ENCODE measurements around the gene ZMIZ1.

Gene ZMIZ1

DNA sequence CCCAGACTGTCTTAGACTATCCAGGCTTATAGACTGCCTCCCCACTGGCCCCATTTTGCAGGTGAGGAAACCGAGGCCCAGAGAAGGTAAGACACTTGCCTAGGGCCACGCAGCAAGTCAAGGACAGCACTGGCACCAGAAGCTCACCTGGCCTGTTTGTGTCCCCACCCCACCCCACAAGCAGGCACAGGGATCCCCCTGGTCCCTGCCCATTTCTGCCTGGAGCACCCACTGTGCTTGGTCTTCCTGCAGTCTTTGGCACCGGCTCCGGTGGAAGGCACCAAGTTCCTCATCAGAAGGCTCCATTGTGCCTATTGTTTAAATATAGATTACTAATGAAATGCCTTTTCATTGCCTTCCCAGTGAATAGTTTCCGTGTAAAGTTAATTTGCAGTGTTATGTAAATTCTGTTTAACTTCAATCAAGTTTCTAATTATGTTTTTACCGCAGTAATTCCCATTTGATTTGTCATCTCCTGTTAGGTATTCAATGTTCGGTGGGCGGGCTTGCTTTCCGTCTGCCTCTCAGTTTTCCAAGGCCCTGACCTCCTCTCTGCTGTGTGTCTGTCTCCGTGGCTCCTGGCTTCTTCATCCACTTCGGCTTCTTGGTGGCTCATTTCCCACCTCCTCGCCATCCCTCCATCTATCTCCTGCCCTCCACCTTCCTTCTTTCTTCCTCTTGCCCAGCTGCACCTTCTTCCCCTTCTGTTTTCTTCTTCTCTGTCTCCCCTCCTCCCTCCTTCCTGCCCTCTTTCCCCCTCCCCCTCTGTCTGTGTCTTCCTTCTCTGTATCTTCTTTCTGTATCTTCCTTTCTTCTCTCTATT lies 75.8 kb downstream of the ZMIZ1 start:
- H3K9me3 Mint-ChIP-seq: no peaks in the 10 kb centered on the region
- H3K4me1 Mint-ChIP-seq: peaks cover 36 to 59% of the 10 kb centered on the region in 2 donors
- no peak overlapping the region for H3K4me3 Mint-ChIP-seq
- no peak for DNase-seq
- peaks cover 14 to 25% of the 10 kb centered on the region in 2 donors for H3K27me3 Mint-ChIP-seq
- no peak overlapping the region for H3K27ac Mint-ChIP-seq
- no peak for ATAC-seq (replicated peaks)
- peaks cover 11 to 17% of the 10 kb centered on the region in 2 donors for H3K36me3 Mint-ChIP-seq

DNA sequence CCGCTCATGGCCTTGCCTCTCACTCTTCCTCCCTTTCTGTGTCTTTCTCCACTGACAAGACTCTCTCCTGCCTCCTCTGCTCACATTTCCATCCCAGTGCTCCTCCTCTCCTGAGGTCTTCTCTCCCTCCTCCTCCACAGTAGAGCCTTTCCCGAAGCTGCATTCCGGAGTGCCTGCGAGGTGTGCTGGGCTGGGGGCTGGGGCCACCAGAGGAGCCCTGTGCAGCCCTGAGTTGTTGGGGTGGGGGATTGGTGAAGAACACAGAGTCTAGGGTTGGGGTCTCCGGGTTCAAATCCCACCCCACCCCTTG lies 76.4 kb downstream of the ZMIZ1 start:
- H3K9me3 Mint-ChIP-seq: no peaks in the 10 kb centered on the region
- H3K4me1 Mint-ChIP-seq: peaks cover 37 to 61% of the 10 kb centered on the region in 2 donors
- H3K27ac Mint-ChIP-seq: no peak overlapping the region
- H3K4me3 Mint-ChIP-seq: no peak overlapping the region
- peaks cover 10 to 17% of the 10 kb centered on the region in 2 donors for H3K36me3 Mint-ChIP-seq
- ATAC-seq (replicated peaks) (no peak), DNase-seq (no peak)
- H3K27me3 Mint-ChIP-seq: peaks cover 14 to 22% of the 10 kb centered on the region in 2 donors

DNA sequence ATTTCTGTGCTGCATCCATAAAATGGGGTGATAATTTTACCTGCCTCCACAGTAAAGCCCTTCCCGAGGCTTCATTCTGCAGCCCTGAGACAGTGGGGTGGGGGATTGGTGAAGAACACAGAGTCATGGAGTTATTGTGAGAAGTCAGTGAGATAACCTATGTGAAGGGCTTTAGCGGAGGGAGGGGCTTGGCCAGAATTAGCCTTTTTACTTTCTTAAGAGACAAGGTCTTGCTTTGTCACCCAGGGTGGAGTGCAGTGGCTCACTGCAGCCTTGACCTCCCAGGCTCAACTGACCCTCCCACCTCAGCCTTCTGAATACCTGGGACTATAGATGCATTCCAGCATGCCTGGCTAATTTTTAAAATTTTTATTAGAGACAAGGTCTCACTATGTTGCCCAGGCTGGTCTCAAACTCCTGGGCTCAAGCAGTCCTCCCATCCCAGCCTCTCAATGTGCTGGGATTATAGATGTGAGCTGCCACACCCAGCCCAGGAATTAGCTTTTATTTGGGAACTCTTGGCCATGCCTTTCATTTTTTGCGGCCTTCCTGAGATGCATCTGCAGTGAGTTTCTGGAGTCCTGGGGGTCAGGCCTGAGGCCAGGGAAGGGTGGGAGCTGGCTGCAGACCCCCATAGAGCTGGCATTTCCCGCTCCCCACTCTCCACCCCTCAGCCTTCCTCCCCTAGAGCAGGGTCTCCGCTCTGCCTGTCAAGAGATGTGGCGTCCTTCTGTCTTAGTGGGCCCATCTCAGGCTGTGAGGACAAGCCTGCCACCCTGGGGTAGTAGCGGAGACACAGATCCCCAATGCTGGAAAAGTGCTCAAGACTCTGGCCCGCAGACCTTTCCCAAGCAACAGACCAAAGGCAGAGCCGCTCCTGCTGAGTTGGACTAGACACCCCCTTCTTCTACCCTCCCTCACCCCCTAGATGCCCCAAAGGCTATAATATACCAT lies 77.0 kb downstream of the ZMIZ1 start:
- Mint-ChIP-seq H3K9me3 (no peaks in the 10 kb centered on the region), H3K27ac (peak overlapping the region; percentile 33), H3K4me1 (peaks cover 38 to 62% of the 10 kb centered on the region in 2 donors), H3K36me3 (peaks cover 7 to 11% of the 10 kb centered on the region in 2 donors), H3K4me3 (no peak overlapping the region), H3K27me3 (peaks cover 8 to 16% of the 10 kb centered on the region in 2 donors)
- DNase-seq (no peak), ATAC-seq (replicated peaks) (no peak)

DNA sequence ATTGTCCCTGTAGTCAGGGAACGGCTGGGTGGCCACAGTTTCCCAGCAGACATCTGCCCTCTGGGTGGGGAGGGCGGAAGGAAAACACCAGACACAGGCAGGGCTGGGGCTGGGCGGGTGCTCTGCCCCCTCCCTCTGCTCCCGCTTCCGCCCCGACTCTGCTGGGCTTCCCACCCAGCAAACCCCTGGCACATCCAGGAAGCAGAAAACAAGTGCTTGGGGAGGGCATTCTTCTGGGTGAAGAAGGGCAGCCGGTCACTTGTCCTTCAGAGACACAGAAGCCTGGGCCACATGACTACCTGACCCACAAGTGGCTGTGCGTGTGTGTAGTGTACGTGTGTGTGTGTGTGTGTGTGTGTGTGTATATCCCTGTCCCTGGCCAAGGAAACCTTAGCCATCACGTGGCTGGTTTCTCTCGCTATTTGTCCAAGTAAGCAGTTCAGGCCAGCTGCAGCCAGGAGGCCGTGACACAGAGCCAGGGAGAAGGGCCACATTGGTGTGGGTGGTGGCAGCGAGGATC lies 77.9 kb downstream of the ZMIZ1 start:
- peaks cover 38 to 62% of the 10 kb centered on the region in 2 donors for H3K4me1 Mint-ChIP-seq
- peaks cover 6 to 15% of the 10 kb centered on the region in 2 donors for H3K27me3 Mint-ChIP-seq
- H3K4me3 Mint-ChIP-seq: no peak overlapping the region
- no peaks in the 10 kb centered on the region for H3K9me3 Mint-ChIP-seq
- DNase-seq: no peak
- peaks cover 5 to 7% of the 10 kb centered on the region in 2 donors for H3K36me3 Mint-ChIP-seq
- peak in 1 of 2 donors; percentile 14 for ATAC-seq (replicated peaks)
- peak overlapping the region; percentile 33 for H3K27ac Mint-ChIP-seq

DNA sequence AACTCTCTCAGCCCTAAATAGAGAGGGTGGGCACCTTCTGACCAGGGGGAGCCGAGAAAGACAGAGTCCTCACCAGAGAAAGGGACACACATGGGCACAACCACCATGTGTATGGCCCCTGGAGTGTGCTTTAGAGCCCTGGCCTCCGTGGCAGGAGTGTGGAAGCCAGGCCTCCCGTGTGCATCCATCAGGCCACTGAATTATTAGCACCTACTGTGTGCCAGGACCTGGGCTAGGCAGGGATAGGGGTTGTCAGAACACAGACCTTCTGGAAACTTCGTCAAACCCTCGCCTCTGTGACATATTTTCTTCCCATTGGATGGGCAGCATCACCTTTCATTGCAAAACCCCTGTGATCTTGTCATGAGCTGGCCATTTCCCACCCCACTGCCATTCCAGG lies 78.5 kb downstream of the ZMIZ1 start:
- Mint-ChIP-seq H3K27me3 (peaks cover 0 to 9% of the 10 kb centered on the region in 2 donors), H3K27ac (no peak overlapping the region), H3K9me3 (no peaks in the 10 kb centered on the region), H3K4me1 (peaks cover 35 to 62% of the 10 kb centered on the region in 2 donors), H3K36me3 (peaks cover 0 to under 1% of the 10 kb centered on the region in 2 donors), H3K4me3 (no peak overlapping the region)
- DNase-seq: no peak
- no peak for ATAC-seq (replicated peaks)

DNA sequence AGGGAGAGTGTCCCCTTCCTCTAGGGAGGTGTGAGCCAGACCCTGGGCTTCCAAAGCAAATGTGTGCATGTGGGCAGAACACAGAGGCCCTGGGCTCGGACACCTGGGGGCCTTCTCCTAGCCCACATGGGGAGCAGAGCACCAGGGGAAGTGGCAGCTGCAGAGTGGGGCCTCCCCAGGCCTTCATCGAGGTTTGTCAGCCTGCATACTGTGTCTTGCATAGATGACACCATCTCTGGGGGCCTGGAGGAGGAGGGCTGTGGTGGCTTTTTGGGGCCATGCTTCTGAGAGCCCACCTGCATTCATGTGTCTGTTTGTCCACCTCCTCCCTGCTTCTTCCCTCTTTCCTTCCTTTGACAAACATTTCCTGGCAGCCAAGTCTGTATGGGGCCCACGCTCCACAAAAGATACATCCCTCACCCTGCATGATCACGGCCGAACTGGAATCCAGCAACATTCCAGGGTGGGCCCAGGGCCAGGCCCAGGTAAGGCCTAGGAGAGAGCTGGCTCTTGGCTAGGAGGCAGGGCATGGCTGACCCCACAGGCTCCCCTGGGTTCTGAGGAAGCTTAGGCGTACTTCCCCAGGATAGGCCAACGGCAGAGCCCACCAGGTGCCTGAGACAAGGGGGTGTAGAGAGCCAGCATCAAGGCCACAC lies 79.2 kb downstream of the ZMIZ1 start:
- Mint-ChIP-seq H3K4me1 (peaks cover 35 to 62% of the 10 kb centered on the region in 2 donors), H3K4me3 (no peak overlapping the region), H3K27ac (peak overlapping the region; percentile 20), H3K9me3 (no peaks in the 10 kb centered on the region), H3K27me3 (peaks cover 0 to 7% of the 10 kb centered on the region in 2 donors), H3K36me3 (no peaks in the 10 kb centered on the region)
- ATAC-seq (replicated peaks) (peak; percentile 56 to 64), DNase-seq (no peak)

DNA sequence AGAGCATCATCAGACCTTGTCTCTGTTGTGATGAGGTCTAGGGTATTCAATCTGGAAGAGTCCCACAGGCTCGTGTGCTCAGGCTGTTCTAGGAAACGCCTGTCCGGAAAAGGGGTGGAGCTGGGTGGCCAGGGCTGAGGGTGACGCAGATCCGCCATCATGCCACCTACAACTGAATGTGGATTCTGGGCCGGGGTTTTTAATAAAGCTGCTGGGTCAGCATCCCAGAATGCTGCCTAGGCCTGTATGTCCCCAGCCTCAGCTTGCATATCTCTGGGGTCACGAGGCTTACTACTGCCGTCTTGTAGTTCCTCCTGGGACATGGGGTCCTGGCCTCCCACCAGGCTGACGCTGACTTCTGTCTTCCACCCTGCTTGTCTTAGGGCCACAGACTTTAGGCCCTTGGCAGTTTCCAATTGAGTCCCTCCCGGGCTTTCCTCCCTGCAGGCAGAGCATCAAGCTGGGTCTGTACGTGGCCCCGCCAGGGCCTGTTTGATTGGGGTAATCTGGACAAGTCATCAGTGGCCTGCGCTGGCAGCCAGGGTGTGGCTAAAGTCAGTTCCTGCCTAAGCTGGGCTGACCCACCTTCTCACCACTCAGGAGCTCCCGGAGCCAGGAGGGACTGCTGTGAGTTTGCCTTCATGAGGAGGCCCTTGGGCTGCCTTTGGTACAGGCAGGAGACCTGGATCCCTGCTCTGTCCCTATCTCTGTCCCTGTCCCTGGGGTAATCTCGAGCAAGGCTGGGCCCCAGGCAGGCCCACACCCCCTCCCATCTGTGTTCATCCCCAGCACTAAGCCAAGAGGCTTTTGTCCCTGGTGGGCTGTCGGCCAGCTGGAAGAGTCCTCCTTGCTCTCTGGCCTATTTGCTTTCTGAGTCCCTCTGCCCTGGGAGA lies 79.9 kb downstream of the ZMIZ1 start:
- no peaks in the 10 kb centered on the region for H3K9me3 Mint-ChIP-seq
- DNase-seq: no peak
- peak in 1 of 2 donors; percentile 4 for ATAC-seq (replicated peaks)
- H3K4me1 Mint-ChIP-seq: peaks cover 35 to 62% of the 10 kb centered on the region in 2 donors
- H3K27ac Mint-ChIP-seq: peak overlapping the region; percentile 68
- H3K36me3 Mint-ChIP-seq: no peaks in the 10 kb centered on the region
- no peaks in the 10 kb centered on the region for H3K27me3 Mint-ChIP-seq
- no peak overlapping the region for H3K4me3 Mint-ChIP-seq

DNA sequence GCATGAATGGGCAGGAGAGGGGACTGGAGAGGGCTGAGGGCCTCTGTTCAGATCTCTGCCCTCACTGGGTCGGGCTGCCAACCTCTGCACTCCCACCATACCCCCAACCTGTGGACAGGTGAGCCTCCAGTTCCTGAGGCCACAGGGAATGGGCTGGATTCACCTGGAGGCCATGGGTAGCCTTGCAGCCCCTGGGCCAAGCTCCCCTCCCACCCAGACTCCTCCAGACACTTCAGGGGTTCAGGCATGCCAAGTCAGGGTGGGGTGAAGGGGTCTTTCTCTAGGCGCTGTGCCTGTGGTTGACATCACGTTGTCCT lies 80.5 kb downstream of the ZMIZ1 start:
- Mint-ChIP-seq H3K4me3 (no peak overlapping the region), H3K4me1 (peaks cover 35 to 60% of the 10 kb centered on the region in 2 donors), H3K36me3 (no peaks in the 10 kb centered on the region), H3K9me3 (no peaks in the 10 kb centered on the region), H3K27me3 (no peaks in the 10 kb centered on the region), H3K27ac (no peak overlapping the region)
- ATAC-seq (replicated peaks): no peak
- DNase-seq: no peak

DNA sequence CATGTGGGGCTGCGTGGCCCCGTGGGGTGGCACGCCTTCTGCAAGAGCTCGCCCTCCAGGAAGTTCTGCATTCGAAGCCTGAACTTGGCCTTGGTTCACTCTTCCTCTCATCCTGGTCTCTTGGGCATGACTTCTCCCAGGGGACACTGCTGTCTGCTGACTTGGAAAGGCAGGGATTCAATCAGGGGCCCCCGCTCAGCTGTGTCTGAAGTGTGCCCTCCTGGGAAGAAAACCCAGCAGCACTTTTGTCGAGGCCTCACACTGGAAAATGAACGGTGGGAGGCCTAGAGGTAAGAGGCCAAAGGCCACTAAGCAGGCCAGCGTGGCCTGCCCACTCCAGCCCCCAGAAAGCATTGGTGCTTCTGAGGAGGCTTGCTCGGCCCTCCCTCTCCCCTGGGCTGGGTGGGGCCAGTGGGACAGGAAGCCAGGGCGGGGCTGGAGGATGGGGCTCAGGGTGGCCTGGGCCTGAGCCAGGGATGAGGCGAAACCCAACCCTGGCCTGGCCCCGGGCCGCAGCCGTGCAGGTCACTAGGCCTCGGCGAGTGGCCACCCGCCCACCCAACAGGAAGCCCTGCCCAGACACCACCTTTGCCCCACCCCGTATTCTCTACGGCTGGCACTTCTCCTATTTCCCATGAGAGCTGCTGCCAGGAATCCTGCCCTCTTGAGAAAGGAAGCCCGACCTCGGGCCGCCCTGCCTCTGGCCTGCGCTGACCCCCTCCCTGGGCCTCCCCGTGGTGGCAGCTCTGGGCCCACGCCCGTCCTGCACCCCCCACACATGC lies 81.1 kb downstream of the ZMIZ1 start:
- H3K4me1 Mint-ChIP-seq: peaks cover 32 to 55% of the 10 kb centered on the region in 2 donors

DNA sequence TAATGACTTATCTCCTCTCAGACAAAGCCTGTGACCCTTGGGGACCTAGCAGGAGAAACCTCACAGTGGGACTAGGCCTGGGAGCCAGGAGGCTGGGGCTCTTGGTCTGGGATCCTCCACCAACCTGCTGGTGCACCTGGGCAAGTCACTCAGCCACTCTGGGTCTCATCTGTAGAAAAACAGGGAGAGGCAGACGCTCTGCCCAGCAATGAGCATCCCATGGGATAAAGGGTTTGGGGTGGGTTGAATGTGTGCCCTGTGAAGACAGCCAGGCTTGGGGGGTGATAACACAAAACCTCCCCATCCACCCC lies 81.6 kb downstream of the ZMIZ1 start:
- DNase-seq (no peak), ATAC-seq (replicated peaks) (no peak)
- Mint-ChIP-seq H3K4me3 (peak overlapping the region in 1 of 2 donors; percentile 28), H3K4me1 (peaks cover 28 to 49% of the 10 kb centered on the region in 2 donors), H3K36me3 (no peaks in the 10 kb centered on the region), H3K27me3 (no peaks in the 10 kb centered on the region), H3K27ac (peak overlapping the region; percentile 33), H3K9me3 (no peaks in the 10 kb centered on the region)

More for the DNA sequence above, 81.1 kb downstream of the ZMIZ1 start:
- Mint-ChIP-seq H3K9me3 (no peaks in the 10 kb centered on the region), H3K27ac (peak overlapping the region; percentile 33), H3K27me3 (no peaks in the 10 kb centered on the region), H3K4me3 (peak overlapping the region in 1 of 2 donors; percentile 28), H3K36me3 (no peaks in the 10 kb centered on the region)
- DNase-seq (no peak), ATAC-seq (replicated peaks) (peak; percentile 56 to 59)

DNA sequence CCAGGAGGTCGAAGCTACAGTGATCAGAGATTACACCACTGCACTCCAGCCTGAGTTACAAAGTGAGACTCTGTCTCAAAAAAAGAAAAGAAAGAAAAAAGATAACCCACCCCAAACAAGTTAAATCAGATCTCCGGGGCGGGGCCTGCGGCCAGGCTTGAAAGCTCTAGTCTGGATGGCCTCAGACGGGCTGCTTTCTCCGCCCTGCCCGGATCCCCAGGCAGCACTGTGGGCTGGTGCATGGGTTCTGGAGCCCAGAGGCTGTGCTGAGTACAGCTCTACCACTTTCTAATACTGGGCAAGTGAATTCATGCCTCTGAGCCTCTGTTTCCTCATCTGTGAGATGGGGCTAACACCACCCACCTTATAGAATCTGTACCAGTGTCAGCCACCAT lies 83.7 kb downstream of the ZMIZ1 start:
- no peak for ATAC-seq (replicated peaks)
- Mint-ChIP-seq H3K27ac (no peak overlapping the region), H3K4me3 (no peak overlapping the region), H3K9me3 (no peaks in the 10 kb centered on the region), H3K27me3 (no peaks in the 10 kb centered on the region), H3K4me1 (peaks cover 16 to 33% of the 10 kb centered on the region in 2 donors), H3K36me3 (no peaks in the 10 kb centered on the region)
- no peak for DNase-seq

DNA sequence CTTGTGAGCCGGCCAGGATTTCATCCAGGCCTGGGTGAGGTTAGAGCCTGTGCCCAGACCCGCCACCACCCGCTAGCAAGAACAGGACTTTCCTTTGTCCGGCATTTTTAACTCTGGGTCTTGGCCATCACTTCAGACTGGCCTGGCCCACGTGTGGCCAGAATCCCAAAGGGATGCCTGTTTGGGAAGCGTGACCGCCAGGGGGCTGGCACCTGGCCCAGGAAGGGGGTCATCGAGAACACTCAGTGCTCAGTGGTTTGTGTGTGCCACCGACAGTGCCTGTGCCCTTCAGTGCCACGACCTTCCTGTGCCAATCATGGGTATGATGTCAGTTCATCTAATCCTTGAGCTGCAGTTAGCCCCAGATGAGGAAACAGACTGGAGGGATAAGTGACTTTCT lies 85.0 kb downstream of the ZMIZ1 start:
- ATAC-seq (replicated peaks): no peak
- Mint-ChIP-seq H3K4me3 (no peak overlapping the region), H3K9me3 (no peaks in the 10 kb centered on the region), H3K27me3 (no peaks in the 10 kb centered on the region), H3K27ac (no peak overlapping the region), H3K4me1 (peaks cover 9 to 19% of the 10 kb centered on the region in 2 donors), H3K36me3 (no peaks in the 10 kb centered on the region)
- no peak for DNase-seq

All from stimulated activated naive B cell treated with anti-CD40 and anti-IgM and Interleukin-4, amounts not matched to agents 10 μg/mL and 1 μg/mL and 100 μg/mL, for 72 hours (primary cell).